Measurements from ENCODE around the gene MED12L.
"Not testable (repeated sequence)": the region's sequence is repeated elsewhere in the genome, so short reads cannot be mapped to it uniquely, and the experiment has no call there.

The MED12L gene

GRCh38 chr3:151384741-151385174, 299.3 kb downstream of the MED12L start, which contains the start of gene P2RY12:
TSS of gene P2RY12 (minus strand) at chr3:151384753. CDS start at chr3:151338845, 45,908 bp downstream.
- DNase-seq = no peak

DNA sequence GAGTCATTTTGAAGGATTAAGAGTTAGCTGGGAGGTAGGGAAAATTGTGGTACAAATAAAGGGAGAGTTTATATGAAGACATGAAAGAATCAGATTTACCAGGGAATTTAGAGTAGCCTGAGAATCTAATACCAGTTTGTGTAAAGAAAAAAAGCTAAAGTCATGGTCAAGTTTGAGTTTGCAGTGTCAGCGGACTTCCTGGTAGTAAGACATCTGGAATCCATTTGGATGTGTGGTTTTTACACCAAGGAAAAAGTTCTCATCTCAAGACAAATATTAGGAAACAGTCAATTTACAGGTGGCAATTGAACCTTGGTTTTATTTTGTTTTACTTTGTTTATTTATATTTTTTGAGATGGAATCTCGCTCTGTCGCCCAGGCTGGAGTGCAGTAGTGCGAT, 300.6 kb downstream of the MED12L start:
- DNase-seq = no peak

DNA sequence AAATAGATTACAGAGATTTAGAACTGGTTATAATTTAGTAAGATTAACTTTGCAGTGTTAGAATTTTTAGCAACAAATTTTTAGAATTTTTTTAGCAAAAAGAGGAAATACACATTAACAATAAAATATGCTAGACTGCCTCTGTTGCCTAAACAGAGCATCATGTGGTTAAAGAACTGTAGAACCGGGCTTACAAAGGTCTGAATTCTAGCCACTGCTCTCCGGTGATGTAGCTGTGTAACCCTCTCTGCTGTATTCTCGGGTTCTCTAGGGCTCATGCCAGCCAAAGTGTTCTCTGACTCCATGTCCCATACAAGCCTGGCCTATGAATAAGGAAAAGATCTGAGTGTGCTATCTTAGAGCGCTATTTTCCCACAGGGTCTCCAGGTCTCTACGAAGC, 302.0 kb downstream of the MED12L start:
- no peak for DNase-seq

DNA sequence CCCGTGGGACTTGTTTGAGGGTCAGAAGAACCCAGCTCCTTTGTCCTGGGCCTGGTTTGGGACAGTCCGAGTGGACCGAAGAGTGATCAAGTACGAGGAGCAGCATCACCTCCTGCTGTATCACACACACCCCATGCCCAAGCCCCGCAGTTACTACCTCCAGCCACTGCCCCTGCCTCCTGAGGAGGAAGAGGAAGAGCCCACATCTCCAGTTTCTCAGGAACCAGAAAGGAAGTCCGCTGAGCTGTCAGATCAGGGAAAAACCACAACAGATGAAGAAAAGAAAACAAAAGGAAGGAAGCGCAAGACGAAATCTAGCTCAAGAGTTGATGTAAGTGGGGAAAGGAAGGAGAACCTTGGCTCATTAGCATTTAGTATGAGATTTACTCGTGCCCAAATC, 302.4 kb downstream of the MED12L start:
- DNase-seq = no peak

- no peak for DNase-seq
Measured at GRCh38 chr3:151391720-151392119, 306.3 kb downstream of the MED12L start.

DNA sequence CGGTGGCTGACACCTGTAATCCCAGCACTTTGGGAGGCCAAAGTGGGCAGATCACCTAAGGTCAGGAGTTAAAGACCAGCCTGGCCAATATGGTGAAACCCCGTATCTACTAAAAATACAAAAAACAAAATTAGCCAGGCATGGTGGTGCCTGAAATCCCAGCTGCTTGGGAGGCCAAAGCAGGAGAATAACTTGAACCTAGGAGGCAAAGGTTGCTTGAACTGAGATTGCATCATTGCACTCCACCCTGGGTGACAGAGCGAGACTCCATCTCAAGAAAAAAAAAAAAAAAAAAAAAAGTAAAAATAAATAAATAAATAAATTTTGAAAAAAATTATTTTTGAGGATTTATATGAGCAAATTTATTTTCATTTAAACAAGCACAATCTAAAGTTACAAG, 306.7 kb downstream of the MED12L start:
- DNase-seq = not testable (repeated sequence)

GRCh38 chr3:151393146-151393830, 307.8 kb downstream of the MED12L start:
- DNase-seq = no peak

- DNase-seq = no peak
Measured at GRCh38 chr3:151393941-151394340, 308.5 kb downstream of the MED12L start.

DNA sequence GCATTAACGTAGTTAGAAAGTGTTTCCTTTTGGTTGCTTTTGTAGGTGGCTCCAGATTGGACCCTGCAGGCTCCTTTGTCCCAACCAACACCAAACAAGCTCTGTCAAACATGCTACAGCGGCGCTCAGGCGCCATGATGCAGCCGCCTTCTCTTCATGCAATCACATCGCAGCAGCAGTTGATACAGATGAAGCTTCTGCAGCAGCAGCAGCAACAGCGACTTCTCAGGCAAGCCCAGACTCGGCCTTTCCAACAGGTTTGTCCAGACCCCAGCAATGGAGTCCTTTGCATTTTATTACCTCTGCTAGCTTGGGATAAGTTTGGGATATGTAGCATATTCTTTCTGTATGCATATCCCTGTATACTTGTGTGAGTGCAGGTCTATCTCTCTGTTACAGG, 309.1 kb downstream of the MED12L start:
- DNase-seq = no peak

- no peak for DNase-seq
Measured at GRCh38 chr3:151395806-151396205, 310.3 kb downstream of the MED12L start.

DNA sequence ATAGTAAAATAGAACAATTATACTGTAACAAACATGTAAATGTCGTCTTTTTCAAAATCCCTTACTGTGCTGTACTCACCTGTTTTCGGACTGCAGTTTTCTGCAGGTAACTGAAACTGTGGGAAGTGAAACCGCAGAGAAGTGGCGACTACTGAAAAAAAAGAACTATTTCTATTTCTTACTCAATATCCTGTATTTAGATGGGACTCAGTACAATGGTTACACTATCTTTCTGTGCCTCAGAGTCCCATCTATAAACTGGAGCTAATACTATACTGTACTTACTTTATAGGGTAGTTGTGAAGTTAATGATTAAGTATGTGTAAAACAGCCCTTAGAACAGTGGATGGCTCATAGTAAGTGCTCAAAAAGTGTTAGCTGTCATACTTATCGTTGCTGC, 313.4 kb downstream of the MED12L start:
- DNase-seq = no peak

- no peak for DNase-seq
Measured at GRCh38 chr3:151400341-151400740, 314.9 kb downstream of the MED12L start.

- DNase-seq = no peak
Measured at GRCh38 chr3:151402349-151402748, 316.9 kb downstream of the MED12L start.

DNA sequence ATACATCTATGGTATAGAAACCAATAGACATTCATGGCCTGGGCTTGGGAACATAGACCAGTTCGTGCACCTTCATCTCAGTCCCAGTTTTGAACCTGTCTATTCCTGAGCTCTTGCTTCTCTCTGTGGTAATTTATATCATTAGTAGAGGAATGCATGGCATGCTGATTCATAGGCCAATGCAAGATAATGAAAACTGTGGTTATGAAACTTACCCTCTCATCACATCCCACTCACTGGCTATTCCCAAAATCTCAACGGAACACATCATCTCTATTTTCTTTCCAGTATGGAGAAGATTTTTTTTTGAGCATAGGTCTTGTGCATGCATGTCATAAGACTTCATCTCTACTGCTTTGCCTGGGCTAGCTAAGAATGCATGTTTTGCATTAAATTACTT, 317.8 kb downstream of the MED12L start:
- DNase-seq = no peak

- no peak for DNase-seq
Measured at GRCh38 chr3:151404316-151404715, 318.9 kb downstream of the MED12L start.

DNA sequence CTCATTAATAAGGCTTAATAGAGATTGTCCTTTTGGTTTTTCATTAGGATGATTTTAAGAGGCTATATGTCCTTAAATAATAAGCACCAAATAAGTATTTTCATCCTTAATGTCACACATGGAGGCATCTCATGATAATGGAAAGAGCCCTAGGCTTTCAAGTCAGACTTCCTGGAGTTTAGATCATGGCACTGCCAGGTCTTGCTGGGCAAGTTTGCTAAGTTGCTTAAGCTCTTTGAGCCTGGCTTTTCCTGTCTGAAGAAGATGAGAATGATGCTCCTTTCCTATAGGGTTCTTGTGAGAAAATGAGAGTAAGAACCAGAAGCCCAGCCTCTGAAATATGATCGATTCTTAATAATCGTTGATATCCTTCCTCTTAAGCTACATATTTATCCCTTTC, 322.5 kb downstream of the MED12L start:
- no peak for DNase-seq

DNA sequence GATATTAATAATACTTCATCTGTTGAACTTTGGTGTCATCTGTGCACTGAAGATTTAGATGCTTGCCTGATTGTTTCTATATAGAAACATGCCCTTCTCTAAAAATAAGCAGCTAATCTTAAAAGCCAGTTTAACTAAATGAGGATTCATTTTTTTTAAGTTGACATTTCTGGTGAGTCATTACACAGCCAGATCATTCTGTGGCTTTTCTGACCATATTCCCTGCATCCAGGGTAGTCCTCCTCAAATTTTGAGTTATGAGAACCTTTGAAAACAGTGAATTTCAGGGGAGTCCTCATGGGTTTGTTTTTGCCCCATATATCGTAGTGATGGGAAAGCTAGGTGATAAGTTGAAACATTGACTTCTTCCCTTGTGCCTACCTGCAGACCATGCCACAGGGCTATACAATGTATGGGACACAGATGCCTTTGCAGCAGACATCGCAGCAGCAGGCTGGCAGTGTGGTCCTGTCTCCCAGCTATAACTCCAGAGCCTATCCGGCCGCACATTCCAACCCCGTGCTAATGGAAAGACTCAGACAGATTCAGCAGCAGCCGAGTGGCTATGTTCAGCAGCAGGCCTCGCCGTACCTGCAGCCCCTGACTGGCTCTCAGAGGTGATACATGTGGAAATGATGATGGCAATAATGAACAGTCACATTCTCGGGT, 325.6 kb downstream of the MED12L start:
- DNase-seq = no peak

GRCh38 chr3:151412989-151413388, 327.5 kb downstream of the MED12L start:
- DNase-seq = no peak

DNA sequence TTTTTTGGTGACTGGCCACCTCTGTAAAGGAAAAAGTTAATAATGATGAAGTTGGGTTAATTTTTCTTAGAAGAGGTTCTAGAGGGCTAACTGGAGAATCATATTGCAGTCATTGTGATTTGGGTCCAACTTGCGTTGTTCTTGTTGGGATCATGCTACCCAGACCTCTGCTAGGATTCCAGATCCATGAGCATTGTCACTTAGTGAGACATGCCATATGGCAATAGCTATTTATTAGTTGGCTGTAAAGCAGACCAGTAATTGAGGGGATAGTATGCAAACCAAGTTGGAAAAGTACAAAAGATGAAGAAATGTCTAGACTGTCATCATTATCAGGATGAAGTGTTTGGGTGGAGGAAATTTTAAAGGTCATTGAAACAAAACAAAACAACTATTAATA, 329.8 kb downstream of the MED12L start:
- no peak for DNase-seq

DNA sequence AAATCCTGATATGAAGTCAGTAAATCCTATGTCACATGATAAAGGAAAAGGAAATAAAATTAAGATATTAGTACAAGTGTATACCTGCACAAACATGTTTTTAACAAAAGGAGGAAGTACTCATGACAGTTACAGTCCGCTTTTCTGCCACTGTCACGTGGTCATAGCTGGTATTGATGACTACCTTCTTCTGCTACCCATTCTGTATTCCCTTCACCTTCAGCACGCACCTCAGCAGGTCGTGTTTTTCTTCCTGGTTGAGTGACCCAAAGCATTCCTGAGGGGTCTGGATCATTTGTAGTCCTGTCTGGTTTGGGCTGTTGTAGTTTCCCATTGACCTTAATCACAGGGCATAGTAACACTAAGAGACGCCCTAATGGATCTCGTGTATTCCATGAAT, 334.3 kb downstream of the MED12L start:
- DNase-seq = no peak

GRCh38 chr3:151421938-151422337, 336.5 kb downstream of the MED12L start:
- DNase-seq = no peak

GRCh38 chr3:151423091-151423490, 337.6 kb downstream of the MED12L start:
- DNase-seq = no peak

DNA sequence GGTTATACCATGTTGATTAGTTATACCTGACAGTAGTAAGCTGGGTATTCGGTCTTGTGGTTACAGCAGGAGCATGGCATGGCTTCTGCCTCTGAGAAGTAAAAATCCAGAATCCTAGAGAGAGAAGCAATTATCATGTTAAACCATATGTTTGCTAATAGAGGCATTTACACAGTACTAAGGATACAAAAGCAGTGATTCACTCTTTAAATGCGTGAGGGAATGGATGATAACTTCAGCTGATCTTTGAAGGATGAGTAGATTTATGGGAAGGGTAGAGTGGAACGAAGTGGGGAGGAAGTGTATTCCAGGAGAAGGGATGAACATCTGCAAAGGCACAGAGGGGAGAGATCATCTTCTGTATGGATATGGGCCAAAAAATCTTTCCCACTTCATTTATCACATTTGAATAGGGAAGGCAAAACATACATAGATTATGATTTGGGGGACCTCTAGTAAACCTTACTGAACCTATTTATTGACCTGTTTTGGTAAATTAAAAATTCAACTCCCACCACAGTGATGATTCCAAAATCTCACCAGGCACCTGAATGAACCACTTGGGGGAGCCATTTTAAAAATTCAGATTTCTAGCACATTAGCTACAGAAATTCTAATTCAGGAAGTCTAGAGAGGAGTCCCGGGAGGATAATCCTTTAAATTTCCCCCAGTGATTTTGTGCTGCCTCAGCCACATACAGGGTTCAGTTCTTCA, 340.3 kb downstream of the MED12L start:
- no peak for DNase-seq

GRCh38 chr3:151426341-151426657, 340.8 kb downstream of the MED12L start:
- DNase-seq = no peak

All from NCI-H2171 treated with DMSO at 0.1 percent for 48 hours (cell line).